Fibroblast of gingiva (primary cell): Measurements from ENCODE around the gene ADAMTS2.

Source experiments
- DNase-seq: peaks from one replicate; pipeline ENCODE4 v3.0.0-alpha.2; 2011; ENCODE audit warnings: low read depth

Gene ADAMTS2

DNA sequence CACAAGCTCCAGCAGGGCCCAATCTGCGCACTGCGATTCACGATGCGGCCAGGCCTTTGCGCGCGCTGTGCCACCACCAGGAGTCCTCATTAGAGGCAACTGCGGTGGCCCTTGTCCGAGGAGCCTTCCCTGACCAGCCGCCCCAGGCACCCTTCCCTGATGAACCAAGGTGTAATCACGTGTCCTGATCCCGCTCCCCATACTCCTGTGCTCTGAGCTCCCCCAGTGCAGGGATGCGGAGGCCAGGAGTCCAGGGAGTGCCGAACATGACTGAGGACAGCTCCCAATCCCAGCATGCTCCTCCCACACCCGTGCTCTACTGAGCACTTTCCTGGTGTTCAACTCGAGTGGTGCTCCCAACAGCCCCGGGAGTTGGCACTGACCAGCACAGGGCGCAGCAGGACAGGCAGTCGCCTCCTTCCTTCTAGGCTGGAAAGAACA, 150.3 kb downstream of the ADAMTS2 start:
- no peak for DNase-seq

DNA sequence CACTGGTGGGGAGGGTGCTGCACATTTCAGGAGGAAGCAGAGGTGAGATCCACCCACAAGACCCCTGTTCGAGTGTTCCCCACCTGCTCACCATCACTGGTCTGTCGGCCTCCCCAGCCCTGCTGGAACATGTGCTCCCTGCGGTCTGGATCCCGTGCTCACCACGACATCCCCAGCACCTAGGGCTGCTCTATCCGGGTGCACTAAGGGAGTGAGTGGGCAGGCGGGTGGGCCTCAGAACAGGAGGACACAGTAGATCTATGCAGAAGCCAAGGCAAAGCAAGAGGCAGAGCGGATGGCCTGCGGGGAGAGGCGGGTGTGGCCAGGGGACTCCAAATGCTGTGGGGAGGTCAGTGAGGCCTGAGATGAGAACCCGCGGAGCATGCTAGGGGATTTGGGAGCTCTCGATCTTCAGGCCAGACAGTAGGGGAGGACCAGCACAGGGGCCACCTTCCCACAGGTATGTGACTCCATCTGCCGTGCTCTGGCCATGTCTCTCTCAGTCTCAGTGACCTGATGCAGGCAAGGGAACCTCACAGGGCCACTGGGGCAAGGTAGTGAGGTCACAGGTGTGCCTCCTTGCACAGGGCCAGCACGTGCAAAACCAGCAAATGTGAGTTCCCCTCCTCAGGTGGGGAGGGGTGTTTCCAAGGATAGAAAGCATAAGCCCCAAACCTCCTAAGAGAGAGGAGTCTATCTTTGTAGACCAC, 150.9 kb downstream of the ADAMTS2 start:
- no peak for DNase-seq

DNA sequence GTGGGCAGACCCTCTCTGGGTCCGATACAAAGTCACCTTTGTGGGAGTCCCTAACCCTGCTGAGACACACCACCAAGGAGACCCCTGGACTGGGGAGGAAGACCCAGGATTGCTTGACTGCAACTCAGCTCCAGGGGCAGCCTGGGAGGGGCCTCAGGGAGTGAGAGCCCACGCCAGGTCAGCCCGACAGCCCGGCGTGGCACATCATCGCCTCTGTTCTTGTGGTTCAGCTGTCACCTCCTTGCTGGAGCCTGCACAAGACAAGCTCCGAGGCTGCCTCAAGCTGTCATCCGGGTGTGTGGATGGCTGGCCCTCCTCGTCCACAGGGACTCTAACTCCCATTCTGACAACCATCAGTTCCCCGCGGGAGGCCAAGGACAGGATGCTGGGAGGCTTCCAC, 151.5 kb downstream of the ADAMTS2 start:
- DNase-seq = no peak

DNA sequence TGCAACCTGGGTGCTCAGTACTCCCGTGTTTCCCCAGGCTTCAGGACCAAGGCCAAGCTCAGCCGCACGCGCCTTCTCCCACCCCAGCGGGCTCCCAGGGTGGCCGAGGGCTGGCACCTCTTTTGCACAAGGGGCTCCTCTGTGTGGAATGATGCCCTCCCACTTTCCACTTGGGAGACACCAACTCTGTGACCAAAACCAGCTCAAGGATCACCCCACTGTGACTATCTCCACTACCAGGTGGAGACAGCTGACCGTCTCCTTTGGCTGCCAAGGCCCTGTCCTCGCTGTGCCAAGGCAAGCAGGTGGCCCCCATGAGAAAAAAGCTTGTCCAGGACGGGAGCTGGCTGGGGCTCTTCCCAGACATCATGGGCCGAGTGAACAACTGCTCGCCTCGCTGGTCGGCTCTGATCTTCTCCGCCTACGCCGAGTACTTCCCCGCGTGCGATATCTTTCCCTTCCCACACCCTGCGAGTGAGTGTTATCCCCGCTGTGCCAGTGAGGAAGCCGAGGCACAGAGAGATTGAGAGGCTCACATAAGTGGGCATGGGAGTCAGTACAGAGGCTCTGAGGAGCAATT, 152.3 kb downstream of the ADAMTS2 start:
- no peak for DNase-seq

DNA sequence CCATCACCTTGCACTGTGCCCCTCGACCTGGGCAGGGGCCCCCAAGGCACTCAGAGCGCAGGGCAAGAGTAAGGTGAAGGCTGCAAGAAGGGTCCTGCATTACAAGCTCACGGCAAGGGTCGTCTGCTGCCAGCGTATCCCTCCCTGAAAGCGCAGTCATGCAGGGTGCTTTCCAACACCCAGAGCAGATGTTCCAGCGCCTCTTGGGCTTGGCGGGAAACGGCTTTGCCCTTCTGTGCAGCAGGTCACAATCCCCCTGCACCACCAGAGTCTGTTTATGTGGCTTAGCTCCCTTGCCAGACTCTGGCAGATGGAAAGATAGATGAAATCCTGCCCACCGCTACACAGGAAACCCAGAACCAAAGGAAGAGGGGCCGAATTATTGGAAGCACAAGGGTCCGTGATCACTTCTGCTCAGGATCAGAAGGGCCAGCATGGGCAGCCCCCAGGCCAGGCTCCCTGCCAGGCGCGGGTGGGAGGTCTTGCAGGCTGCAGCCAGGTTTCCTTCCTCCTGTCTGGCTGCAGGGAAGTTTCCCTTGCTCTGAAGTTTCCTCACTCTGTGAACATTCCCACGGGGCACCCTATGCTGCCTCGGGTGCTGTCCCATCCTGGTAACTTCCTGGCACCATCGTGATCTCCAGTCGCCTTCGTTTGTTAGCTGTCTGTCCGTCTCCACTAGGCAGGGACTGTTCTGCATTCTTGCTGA, 152.9 kb downstream of the ADAMTS2 start:
- DNase-seq = no peak

DNA sequence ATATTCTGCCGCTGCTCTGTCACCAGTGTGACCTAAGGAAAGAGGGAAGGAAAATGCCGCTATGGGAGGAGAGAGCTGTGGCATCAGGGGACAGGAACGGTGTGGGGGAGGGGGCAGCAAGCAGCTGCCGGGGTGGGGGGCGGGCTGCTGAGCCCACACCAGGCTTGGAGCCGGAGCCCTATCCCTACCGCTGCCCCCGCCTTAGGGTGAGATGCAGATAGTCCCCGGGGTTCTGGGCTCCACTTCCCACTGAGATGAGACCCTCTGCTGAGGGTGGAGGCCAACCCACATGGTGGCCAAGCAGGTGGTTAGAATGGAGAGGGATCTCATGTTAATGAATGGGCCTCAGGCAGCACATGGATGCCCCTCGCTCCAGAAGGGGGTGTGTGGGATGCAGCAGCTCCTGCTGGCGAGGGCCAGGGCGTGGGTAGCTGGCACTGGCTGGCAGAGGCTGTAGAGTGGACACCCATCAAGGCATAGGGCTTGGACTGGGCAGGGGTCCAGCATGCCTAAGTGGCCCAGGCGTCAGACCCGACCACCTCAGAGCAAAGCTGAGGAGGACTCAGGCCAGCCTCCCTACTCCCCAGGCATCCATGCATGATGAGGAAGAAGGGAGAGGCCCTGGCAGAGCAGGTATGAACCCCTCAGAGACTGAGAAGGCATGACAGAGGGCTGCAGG, 153.6 kb downstream of the ADAMTS2 start:
- no peak for DNase-seq

DNA sequence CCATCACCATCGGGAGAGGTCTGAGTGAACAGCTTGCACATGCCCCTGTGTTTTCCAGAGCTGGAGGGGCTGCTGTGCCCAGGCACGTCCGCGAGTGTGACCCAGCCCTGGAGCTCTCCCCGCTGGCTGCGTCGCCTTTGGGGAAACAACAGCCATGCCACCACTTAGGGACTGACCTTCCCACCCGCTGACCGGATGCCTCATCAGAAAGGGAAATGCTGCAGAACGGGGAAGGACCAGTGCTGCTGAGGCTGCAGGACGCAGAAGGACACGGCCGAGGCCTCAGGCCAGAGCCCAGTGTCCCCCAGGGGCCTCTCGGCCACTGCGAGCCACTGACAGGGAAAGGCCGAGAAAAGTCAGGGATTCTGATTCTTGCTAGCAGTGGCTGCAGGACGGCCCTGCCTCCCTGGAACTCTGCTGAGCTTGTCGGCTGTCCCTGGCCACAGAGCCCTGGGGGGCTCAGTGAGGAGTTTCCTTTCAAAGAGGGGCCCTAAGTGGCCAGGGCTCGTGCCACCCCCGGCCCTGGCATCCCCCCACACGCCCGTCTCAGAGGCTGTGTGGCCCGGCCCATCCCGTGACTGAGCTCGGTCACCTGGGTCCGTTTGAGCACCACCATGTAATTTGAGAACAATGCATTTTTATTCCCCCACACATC, 154.3 kb downstream of the ADAMTS2 start:
- DNase-seq = no peak

DNA sequence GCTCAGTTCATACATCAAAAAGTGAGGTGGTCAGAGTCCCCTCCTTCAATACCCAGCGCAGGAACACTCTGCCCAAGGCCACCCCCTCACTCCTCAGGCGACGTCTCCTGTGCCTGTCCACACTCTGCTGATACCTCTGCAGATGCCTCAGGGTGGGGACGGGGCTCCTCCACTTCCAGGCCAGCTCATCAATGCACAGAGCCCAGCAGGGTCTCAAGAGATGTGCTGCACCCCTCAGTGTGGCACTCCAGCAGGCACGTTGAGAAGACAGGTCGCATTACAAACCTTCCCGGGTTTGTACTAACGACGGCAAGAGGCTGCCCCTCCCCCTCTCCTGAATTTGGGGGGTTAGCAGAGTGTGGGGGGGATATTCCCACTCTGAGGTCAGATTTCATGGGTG, 156.6 kb downstream of the ADAMTS2 start:
- DNase-seq = no peak

DNA sequence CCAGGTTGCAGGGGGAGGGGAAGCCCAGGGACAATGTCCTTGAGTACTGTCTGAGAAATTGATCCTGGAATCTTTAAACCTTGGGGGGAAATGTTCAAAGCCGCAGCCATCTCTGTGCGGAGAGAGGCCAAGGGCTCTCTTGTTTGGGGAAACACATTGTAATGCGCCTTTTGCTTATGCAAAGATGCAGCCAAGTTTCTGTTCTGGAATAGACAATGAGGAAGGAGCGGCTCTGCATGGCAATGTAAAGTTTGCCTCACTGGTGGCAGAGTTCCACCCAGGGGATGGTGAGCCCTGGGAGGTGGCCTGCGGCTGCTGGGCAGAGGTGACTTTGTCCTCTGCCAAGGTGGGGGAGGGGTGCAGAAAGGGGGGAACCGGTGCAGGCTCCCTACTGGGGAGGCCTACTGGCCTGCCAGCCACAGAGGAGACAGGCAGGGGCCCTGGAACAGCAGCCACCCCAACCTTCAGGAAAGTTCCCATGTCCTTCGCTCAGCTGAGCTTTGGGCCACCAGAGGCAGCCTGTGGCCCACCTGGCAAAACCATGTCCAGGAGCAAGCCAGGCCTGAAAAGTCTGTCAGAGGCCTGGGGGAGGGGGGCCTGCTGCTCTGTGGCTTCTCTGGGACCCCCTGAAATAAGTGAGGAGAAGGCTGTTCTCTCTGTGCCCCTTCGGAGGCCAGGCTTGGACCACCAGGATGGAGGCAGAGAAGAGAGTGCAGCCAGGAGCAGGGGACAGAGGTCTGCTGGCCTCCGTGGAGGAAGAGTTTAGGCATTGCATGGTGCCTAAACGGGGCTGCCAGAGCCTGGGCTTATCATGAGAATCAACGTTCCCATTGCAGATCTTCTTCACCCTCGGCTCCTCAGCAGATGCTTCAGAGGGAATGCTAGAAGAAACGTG, 157.3 kb downstream of the ADAMTS2 start:
- DNase-seq = no peak

DNA sequence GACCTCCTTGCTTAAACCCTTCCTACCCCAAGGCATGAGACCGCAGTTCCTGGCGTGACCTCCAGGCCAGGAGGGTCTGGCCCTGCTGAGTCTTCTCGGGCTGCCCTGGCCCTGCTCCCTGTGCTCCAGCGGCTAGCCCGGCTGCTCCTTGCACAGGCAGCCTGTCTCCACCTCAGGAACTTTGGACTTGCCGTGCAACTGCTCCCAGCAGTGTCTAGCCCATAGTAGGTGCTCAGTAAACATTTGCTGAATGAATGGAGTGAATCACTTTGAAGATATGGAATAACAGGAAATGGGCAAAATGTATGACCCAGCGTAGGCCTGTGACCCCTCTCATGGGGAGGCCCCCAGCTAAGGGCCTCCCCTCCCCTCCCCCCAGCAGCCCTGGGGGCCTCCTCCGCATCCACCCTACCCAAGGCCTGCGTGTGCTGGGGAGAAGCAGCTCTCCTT, 158.0 kb downstream of the ADAMTS2 start:
- DNase-seq = no peak

DNA sequence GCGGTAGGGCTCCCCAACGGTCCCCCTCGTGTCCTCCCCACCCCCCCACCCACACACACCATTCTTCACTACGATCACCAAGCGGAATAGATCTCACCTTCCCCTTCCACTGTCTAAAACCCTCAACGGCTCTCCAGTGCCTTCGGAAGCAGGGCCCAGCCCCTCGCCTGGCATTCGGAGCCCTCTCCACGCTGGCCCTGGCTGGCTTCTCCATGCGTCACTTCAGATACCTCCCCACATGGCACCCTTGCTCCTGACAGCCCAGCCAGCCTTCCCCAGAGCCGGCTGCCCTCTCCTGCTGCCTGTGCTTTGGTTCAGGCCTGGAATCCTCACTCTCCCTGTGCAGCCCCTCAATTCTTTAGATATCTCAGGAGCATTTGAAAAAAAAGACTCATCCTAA, 158.5 kb downstream of the ADAMTS2 start:
- no peak for DNase-seq

DNA sequence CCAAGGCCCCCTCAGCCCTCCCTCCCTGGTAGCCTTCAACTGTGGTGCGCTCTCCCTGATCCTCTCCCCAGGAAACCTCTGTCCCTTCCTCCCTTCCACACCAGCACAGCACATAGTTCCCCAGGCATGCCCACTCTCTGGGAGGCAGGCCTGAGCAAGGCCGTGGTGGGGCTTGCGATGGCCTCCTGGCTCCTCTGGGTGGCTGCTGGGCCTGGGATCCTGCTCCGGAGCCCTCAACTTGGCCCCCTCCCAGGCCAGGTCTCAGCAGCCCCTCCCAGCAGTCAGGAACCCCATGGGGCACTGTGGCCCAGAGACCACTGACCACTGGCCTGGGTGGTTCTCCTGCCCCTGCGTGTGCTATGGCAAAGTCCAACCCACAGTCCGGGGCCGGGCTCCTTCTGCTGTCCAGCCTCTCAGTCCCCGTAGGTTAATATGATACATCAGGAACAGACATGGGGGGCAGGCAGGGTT, 159.3 kb downstream of the ADAMTS2 start:
- DNase-seq = no peak

DNA sequence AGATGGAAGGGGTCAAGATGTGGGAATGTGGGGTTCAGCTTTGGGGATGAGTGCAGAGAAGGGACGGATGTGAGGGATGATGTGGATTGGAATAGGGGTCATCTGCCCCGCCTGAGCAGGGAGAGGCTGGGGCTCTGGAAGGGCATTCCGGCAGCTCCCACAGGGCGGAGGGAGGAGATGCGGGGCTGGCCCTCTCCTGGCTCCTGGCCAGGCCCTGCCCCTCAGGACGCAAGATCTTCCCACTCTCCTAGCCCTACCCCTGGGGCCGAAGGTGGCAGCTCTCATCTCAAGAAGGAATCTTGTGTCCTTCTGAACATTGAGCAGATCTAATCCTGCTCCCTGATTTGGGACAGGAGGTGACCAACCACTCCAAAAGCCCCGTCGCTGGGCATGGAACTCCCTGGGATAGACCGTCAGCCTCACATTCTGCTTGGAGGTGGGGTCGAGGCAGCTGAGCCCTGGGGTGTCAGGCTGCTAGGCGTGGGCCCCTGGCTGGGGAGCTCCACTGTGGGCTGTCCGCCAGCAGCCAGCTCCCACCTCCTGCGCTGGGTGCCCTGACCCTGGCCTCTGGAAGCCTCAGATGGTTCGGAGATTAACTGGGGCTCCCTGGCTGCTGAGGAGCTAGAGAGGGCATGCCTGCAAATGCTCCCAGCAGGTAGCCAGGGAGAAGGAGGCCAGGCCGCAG, 159.9 kb downstream of the ADAMTS2 start:
- DNase-seq = no peak

DNA sequence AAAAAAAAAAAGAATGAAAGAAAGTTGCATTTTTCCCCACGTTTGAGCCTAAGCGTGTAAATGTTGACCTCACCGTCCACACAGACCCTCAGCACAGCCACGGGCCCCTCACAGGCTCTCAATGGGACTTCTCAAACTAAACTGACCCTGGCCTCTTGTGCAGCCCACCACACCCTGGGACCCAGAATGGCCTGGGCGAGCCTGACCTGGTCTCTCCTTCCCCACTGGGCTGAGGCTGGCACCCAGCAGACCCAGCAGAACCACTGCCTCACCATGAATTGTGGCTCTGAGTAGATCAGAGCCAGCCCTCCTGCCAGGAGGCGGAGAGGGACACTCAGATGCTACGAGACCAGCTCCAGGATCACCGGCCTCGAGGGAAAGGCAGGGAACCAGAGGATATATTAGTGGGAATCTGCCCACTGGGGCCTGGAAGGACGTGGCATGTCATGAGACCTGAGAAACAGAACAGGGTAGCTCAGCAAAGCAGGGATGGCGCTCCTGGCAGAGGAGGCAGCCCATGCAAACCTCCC, 160.7 kb downstream of the ADAMTS2 start:
- no peak for DNase-seq

DNA sequence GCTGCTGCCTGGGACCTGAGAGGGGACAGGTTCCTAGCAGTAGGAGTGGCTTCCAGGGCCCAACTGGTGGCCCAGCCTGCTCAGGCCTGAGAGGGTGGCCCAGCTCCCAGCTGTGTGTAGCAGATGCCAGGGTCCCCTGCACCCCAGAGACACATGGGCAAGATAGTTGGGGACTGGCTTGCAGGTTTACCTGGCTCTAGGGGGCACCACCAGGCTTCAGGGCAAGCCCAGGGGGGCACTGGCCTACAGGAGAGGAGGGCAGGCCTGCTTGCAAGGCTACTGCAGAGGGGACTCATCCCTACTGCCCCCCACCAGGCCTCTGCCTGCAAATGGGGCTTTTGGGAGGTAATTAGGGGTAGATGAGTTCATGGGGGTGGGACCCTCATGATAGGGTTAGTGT, 161.8 kb downstream of the ADAMTS2 start:
- no peak for DNase-seq

DNA sequence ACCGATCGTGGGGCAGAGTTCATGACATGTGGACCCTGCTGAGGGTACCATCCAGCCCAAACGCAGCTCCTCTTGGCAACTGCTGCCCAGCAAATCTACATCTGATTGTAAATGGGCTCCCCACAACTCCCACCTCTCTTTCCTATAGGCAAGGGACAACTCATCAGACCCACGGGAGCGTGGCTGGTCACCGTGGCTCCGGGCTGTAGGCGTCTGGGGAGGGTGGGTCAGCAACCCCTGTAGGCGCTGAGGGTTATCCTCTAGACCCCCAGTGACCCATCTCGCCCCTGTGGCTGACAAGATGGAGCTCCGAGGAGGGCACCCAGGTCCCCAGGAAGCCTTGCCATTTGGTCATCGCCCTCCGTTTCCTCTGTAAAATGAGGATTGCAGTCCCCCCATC, 162.7 kb downstream of the ADAMTS2 start:
- DNase-seq = no peak

DNA sequence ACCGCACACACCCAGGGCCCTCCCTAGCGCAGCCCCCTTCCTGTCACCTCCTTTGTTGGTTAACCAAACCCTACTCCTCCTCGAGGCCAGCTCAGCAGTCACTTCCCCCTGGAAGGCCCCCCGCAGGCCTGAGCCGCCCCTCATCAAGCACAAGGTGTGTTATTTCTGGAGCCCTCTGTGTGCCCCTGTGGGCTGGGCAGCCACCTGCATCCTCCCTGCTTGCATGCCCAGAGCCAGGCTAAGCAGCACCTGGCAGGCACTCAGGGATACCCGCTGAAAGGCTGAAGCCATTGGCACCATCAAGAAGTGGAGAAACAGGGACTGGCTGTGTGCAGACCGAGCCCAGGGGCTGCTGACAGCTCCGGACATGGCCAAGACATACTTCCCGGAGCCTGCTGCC, 163.3 kb downstream of the ADAMTS2 start:
- no peak for DNase-seq

DNA sequence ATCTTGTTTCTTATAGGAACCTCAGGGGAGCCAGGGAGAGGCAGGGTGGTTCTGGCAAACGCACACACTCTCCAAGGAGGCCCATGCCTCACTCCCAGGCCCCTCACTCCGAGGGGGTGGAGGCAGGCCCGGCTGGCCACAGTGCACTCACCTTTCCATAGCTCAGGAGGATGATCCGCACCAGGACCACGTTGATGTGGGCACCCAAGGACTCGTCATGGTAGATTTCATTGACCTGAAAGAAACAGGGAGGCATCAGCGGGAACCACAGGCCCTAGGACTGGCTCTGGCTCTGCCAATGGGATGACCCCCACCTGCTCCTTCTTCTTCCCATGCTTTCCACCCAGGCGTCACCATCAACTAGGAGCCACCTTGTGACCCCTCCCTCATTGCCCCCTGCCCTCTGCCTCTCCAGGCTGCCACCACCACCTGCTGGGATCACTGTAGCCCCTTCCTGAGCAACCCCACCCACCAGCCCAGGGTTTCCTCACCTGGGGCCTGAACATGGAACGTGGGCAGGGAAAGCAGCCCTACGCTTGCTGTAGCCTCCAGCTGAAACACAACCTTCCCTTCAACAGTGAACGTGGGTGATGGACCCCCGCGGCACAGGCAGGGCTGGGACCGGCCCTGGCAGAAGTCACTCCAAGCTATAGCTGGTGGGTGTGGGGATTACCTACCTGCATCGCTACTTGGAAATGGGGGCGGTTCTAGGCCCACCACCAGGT, 164.2 kb downstream of the ADAMTS2 start:
- no peak for DNase-seq

DNA sequence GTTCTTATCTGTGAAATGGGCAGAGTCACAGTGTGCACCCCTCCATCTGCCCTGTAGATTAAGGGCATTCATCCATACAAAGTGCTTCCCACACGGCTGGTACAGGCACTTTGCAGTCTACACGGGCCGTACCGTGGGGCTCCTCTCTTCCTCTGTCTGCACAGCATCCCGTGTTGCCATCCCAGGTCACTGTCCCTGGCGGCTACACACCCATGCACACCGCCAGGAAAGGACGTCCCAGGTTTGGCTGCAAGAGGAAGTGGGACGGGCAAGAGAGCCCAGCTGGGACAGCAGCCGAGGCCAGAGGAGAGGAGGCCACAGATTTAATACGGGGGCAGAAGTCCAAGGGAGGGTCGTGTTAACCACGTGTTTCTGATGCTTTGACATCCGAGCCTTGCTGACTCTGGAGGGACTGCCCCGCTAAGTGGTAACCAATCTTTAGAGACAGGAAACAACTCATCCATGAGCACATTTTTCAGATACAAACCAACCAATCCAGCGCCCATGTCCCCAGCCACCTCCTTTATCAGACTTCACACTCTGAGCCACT, 165.1 kb downstream of the ADAMTS2 start:
- DNase-seq = no peak
